ACHN (cell line): Measurements from ENCODE around the gene ZER1.
"Not testable (repeated sequence)": the region's sequence is repeated elsewhere in the genome, so short reads cannot be mapped to it uniquely, and the experiment has no call there.

Experiments
- DNase-seq: peaks from one replicate; pipeline ENCODE4 v3.0.0-alpha.2; 2015
- in situ Hi-C: cut with HindIII; loops from 2 replicates; pipeline ENCODE4 v1.10.0; 2017; ENCODE audit warnings: low sequenced_read_pairs, low pct_ligation_motif_present, low pct_unique_long_range_greater_than_20kb

Gene ZER1

DNA sequence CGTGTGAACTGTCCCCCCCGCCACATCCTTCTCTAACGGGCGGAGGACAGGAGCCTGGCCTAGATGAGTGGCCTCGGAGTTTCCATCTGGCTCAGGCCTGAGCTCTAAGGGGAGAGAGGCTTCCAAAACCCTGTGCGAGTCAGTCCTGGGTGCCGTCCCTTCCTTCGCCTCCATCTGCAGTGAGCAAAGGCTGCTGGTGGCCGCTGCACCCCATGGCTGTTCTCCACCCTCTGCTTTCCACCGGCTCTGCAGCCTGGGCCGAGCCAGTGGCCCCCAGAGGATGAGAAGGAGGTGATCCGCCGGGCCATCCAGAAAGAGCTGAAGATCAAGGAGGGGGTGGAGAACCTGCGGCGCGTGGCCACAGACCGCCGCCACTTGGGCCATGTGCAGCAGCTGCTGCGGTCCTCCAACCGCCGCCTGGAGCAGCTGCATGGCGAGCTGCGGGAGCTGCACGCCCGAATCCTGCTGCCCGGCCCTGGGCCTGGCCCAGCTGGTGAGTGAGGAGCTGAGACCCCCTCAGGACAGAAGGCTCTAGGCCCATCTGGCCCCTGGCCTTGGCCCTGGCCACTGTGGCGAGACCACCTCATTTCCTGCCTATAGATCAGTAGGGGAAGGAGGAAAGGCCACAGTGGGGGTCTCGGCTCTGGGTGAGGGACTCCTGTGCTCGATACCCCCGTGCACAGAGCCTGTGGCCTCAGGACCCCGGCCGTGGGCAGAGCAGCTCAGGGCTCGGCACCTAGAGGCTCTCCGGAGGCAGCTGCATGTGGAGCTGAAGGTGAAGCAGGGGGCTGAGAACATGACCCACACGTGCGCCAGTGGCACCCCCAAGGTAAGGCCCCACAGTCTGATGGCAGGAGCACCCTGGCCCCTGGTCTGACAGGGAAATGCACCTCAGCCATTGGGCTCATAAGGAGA, 66.4 kb downstream of the ZER1 start:
- no peak for DNase-seq
- in situ Hi-C loops: no loop called here

DNA sequence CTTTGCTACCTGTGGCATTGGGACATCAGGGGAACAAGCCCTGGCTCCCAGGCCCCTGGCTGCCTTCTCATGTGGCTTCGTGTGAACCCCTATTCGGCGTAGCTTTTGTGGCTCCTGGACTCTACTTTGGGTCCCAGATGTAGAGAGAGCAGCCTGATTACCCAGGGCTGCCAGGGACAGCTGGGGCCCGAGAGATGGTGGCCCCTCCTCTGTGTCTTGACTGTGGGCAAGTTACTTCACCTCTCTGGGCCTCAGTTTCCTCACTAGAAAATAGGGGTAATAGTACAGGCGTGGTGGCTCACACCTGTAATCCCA, 67.4 kb downstream of the ZER1 start:
- in situ Hi-C loops: no loop called here
- no peak for DNase-seq

DNA sequence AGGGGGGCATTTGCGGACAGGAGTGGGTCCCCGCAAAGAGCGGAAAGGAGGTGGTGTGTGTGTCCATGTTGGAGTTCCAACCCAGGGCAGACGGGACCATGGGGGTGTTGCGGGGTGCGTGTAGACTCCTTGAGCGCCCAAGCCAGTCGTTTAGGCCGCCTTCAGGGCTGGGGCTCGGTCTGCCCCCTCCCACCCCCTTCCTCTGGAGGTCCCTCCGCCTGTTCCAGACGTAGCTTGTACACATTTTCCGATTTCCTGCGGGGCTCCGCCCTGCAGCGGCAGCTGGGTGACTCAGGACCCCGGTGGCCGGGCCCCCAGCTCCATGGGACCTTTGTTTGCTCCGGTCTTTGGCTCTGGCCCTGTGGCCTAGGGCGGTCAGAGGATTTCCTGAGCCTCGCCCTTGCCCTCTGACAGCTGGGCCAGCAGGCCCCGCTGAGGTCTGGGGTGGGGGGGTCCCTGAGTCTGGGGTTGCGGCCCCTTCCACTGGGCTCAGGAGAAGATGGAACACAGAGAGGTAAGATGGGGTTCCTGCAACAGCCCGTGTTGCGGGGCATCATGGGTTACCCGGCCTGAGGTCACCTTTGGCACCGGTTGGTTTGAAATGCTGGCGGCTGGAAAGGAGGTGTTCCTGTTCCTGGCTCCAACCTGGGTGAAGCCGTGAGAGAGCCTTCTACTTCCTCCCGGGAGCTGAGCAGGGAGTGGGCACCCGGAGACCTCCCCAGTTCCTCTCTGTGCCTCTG, 67.9 kb downstream of the ZER1 start:
- in situ Hi-C loops: no loop called here
- no peak for DNase-seq

DNA sequence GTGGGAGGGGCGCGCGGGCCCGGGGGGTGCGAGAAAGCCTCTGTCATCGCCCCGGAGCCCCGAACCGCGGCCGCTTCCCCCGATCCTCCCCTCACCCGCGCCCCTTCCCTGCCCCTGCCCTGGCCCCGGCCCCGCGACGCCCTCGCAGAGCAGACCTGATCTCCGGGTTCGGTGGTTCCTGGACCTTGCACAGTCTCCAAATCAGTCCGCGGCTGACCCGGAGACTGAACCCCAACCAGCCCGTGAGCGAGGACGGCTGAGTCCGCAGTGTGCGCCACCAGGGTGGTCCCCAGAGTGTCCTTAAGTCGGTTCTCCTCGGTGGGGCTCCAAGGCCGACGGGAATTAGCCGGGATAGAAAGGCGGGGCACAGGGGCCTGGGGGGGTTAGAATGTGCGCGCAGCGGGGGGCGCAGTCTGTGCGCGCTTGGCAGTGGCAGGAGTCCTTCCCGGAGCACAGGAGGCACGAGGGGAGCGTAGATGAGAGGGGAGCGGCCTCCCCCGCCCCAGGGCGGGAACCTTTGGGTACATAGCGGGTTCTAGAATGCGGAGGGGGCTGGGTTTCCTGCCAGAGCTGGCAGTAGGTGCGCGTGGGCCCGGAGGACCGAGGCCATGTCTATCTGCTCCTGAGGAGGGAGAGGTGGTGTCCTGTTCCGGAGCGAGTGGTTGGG, 68.6 kb downstream of the ZER1 start:
- in situ Hi-C loops: no loop called here
- DNase-seq: no peak

DNA sequence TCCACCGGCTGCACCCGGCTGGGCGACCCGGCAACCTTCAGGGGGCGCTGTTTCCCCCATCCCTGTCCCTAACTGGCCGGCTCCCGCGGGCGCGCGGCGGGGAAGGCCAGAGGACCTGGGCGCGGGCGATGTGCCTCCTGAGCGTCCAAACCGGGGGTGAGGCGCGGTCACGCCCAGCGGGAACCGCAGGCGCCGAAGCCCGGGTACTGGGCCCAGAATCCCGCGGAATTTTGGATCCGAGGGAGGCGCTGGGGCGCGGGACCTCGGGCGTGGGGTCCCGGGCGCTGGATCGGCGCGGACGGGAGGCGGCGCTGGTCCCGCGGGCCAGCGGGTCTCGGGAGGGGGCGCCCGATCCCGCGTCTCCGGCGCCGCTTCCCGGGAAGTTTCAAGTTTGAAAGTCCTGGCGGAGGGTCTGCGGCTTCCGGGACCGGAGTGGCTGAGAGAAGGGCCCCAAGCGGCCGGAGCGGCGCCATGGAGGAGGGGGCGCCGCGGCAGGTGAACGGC, 69.2 kb downstream of the ZER1 start, which contains the start of gene PKN3:
TSS of gene PKN3 (plus strand) at position 59 of the 504 bp plus-strand sequence. CDS start at position 472, 413 bp downstream.
- DNase-seq: peak; percentile 78
- in situ Hi-C loops: no loop called here

DNA sequence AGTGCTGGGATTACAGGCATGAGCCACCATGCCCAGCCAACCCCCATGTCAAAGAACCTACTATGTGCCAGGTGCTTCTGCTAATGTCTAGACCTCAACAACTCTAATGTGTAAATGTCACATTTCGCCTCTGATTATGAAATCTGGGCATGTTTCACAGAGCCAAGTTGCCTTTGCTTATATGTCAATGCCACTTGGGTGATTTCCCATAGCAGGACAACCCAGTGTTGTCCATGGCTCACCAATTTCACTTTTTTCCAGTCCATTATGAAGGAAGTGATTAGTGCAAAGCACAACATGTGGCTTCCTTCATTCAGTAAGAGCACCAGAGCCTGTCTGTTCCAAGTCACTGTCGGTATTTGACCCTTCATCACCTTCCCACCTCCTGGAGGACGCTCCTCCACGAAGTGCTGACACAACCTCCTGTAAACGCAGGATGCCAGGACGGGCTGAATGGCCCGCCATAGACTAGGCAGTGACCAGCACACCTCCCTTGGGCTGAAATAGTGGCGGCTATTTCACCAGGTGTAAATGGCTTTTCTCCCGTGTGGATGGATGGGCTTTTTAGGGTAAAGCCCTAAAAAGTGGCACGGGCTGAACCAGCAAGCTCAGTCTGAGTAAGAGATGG, 70.4 kb downstream of the ZER1 start:
- DNase-seq: no peak
- in situ Hi-C loops: no loop called here

DNA sequence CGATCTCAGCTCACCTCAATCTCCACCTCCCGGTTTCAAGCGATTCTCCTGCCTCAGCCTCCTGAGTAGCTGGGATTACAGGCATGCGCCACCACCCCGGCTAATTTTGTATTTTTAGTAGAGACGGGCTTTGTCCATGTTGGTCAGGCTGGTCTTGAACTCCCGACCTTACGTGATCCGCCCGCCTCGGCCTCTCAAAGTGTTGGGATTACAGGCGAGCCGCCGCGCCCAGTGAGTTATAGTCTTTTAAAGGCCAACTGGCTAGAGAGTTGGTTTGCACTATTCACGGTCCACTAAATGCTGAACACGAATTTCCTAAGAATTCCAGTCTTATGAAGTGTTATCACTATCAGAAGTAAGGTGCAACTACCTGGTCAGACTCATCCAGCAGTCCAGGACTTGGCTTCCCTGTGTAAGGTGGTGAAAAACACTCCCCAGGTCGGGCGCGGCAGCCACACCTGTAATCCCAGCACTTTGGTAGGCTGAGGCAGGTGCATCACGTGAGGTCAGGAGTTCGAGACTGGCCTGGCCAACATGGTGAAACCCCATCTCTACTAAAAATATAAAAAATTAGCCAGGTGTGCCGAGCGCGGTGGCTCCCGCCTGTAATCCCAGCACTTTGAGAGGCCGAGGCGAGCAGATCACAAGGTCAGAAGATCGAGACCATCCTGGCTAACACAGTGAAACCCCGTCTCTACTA, 72.5 kb downstream of the ZER1 start:
- DNase-seq, in situ Hi-C loops: not testable (repeated sequence)

DNA sequence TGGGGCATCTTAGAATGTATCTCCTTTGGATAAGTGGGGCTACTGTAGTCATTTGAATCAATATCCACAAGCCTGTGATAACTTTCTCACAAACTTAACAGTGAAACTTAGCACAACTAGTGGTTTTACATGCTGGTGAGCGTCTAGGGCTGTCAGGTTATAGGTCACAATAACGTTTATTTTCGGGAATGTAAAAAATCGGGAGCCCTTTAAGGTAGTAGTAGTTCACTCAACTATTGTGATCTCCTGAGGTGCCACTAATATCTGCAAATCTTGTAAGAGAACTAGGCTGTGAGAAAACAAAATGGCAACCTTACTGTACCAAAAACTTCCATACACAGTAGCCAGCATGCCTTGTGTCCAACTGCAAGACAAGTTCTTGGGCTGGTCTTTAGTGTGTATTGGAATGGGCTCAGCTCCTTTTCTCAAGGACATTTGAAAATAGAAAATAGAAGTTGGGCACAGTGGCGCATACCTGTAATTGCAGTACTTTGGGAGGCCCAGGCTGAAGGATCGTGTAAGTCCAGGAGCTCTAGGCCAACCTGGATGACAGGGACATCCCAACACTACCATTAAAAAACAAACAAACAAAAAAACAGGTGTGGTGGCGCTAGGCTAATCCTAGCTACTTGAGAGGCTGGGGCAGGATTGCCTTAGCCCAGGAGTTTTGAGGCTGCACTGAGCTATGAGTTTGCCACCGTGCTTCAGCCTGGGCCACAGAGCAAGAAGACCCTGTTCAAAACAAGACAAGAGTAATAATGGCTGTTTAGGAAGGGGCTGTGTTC, 74.6 kb downstream of the ZER1 start:
- DNase-seq: no peak
- in situ Hi-C loops: no loop called here

DNA sequence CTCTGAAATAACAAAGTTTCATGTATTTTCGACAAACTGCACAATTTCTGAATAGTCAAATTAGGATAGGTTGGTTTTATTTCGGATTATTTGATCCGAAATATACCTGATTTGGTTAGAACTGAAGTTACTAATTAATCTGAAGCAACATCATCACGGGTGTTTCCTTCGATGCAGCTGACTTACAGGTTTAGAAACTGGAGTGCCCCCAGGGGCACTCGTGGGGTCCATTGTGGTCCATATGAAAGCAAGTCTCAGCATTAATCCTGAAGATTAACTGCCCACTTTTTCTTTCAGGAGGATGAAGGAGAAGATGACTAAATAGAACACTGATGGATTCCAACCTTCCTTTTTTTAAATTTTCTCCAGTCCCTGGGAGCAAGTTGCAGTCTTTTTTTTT, 77.4 kb downstream of the ZER1 start:
- in situ Hi-C loops: no loop called here
- no peak for DNase-seq

DNA sequence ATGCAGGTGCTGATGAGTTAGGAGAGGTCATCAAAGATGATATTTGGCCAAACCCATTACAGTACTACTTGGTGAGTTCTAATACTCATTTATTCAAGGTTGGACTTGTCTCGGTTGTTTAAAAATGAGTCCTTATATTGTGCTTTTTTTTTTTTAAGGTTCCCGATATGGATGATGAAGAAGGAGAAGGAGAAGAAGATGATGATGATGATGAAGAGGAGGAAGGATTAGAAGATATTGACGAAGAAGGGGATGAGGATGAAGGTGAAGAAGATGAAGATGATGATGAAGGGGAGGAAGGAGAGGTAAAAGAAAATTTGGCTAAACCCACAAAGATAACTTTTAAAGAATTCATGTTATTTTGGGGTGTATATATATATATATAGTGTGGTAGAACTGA, 78.0 kb downstream of the ZER1 start:
- in situ Hi-C loops, DNase-seq: not testable (repeated sequence)

DNA sequence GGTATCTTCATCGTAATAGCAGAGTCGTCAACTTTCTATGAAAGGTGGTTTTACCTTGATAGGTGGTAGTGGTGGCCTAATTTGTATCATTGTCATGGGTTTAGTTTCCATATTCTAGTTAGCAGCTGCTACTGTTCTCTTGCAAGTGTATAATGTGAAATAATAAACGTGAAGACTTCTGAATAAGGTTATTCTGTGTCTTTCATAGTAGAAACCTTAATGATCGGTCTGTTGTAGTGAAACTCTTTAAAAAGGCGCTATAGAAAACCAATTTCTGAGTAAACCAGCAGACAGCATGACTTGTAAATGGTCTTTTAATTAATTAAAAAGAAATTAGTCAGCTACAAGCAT, 81.1 kb downstream of the ZER1 start:
- in situ Hi-C loops: no loop called here

DNA sequence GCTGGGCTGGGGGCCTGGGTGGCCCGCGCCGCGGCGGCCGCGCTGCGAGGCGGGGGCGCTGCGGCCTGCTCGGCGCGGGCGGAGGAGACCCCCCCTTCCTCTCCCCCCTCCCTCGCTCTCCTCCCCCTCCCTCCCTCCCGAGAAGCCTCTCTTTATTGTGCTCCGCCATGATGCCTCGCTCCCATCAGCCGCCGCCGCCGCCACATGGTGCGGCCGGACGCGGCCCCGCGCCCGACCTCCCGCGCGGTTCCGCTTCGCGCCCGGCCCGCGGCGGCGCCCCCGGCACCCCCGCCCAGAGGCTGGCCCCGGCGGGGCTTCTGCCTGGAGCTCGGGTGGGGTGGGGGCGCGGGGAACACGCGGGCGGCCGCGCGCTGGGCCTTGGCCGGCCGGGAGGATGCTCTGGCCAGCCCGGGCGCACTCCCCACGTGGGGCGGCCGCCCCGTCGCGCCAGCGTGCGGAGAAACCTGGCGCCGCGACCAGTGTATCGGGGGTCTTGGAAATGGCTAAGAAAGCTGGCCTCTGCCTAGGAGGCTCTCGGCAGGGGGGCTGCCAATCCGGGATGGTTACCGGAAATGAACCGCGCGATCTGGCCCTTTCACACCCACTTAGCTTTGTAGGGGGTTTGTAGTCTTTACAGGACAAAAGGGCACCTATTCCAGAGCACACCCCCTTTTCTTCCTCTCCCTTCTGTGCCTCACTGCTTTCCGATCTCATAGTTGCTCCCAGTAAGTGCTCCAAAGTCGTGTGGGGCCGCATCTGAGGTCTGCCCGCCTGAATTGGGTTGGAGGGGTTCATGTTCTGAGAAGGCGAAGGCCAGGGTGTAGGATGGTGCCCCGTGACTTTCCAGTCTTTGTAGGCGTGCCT, 81.7 kb downstream of the ZER1 start:
- DNase-seq: peak; percentile 44
- in situ Hi-C loops: no loop called here

More for the DNA sequence above, 81.1 kb downstream of the ZER1 start:
- no peak for DNase-seq

DNA sequence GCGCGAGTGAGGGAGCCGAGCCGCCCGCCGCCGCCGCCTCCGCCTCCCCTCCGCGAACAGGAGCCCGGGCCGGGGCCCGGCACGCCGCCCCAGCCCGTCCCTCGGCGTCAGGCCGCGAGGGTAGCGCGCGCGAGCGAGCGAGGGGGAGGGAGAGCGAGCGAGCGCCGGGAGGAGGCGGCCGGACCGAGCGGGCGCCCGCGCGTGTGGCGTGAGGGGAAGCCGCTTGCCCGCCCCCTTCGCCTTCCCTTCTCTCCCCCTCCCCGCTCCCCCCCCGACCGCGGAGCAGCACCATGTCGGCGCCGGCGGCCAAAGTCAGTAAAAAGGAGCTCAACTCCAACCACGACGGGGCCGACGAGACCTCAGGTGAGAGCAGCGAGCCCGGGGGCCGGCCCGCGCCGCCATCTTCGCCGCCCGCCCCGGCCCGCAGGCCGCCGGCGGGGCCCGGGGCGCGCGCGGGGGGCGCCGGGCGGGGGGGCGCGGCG, 82.4 kb downstream of the ZER1 start:
- in situ Hi-C loops: no loop called here
- DNase-seq: no peak

DNA sequence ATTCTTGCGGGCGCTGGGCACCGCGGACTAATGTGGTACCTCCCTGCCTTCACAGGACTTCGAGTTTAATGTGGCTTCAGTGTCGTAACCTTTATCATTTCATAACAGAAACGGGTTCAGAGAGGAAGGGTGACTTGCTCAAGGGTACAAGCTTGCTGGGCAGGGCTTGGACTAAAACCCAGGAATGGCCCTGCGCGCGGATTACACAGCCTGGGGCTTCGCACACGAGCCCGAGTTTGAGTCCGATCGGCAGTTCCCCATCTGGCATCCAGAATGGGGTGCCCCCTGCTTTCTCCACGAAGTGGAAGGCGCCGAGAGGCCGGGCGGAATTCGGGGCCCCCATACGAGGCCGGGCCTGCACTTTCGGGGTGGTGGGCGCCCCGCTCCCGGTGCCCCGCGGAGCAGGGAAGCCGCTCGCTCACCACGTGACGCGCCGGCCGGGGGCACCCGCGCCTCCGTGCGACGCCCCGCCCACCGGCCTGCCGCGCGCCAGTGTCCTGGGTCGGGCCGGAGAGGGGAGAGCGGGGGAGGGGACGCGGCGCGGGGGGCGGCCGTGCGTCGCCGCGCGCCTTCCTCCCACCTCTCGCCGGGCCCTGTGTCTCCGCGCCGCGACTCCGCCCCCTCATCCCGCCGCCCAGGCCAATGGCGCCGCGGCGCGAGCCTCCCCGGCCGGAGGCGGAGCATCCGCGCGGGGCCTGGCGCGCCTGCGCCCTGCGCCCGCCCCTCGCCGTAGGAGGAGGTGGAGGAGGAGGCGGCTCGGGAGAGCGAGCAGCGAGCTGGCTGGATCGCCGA, 83.0 kb downstream of the ZER1 start, which contains the start of gene SET:
TSS of gene SET (plus strand) at position 722 of the 792 bp plus-strand sequence. CDS start 361 bp downstream, outside the sequence.
- in situ Hi-C loops: no loop called here
- peak; percentile 91 for DNase-seq

DNA sequence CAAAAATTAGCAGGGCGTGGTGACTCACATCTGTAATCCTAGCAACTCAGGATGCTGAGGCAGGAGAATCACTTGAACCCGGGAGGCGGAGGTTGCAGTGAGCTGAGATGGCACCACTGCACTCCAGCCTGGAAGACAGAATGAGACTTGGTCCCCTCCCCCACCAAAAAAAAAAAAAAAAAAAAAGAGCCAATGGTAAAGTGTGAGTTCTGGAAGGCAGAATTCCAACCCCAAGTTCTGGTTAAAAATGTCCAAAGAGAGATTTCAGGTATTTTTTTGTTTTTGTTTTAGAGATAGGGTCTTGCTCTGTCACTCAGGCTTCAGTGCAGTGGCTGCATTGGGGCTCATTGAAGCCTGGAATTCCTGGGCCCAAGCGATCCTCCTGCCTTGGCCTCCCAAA, 84.3 kb downstream of the ZER1 start:
- no peak for DNase-seq
- in situ Hi-C loops: no loop called here
